ENCODE data around the gene ADGRV1.

Gene ADGRV1

GRCh38 chr5:91162534-91163381 lies 604.2 kb downstream of the ADGRV1 start:
- peak; percentile 45 to 50 for DNase-seq (ENCODE audit: low read depth in 2 of 2)

GRCh38 chr5:91164424-91164823 lies 605.8 kb downstream of the ADGRV1 start:
- no peak for DNase-seq (ENCODE audit: low read depth in 2 of 2)

- peak in 1 of 2 experiments; percentile 32 for DNase-seq (ENCODE audit: low read depth in 2 of 2)
Observed at GRCh38 chr5:91166059-91166807, 607.6 kb downstream of the ADGRV1 start.

GRCh38 chr5:91168859-91169258 lies 610.3 kb downstream of the ADGRV1 start:
- DNase-seq (ENCODE audit: low read depth in 2 of 2), result no peak

GRCh38 chr5:91170266-91170665 lies 611.7 kb downstream of the ADGRV1 start:
- DNase-seq (ENCODE audit: low read depth in 2 of 2), result no peak

GRCh38 chr5:91171322-91171721 lies 612.7 kb downstream of the ADGRV1 start:
- no peak for DNase-seq (ENCODE audit: low read depth in 2 of 2)

GRCh38 chr5:91174396-91174795 lies 615.8 kb downstream of the ADGRV1 start:
- no peak for DNase-seq (ENCODE audit: low read depth in 2 of 2)

GRCh38 chr5:91175708-91176107 lies 617.1 kb downstream of the ADGRV1 start:
- no peak for DNase-seq (ENCODE audit: low read depth in 2 of 2)

- DNase-seq (ENCODE audit: low read depth in 2 of 2), result no peak
Observed at GRCh38 chr5:91176288-91177016, 617.9 kb downstream of the ADGRV1 start.

- no peak for DNase-seq (ENCODE audit: low read depth in 2 of 2)
Observed at GRCh38 chr5:91177085-91177484, 618.5 kb downstream of the ADGRV1 start.

- DNase-seq (ENCODE audit: low read depth in 2 of 2), result no peak
Observed at GRCh38 chr5:91177639-91178038, 619.0 kb downstream of the ADGRV1 start.

- DNase-seq (ENCODE audit: low read depth in 2 of 2), result no peak
Observed at GRCh38 chr5:91178461-91178860, 619.9 kb downstream of the ADGRV1 start.

- no peak for DNase-seq (ENCODE audit: low read depth in 2 of 2)
Observed at GRCh38 chr5:91179018-91179417, 620.4 kb downstream of the ADGRV1 start.

GRCh38 chr5:91180506-91180905 lies 621.9 kb downstream of the ADGRV1 start:
- no peak for DNase-seq (ENCODE audit: low read depth in 2 of 2)

GRCh38 chr5:91182763-91183162 lies 624.2 kb downstream of the ADGRV1 start:
- DNase-seq (ENCODE audit: low read depth in 2 of 2), result no peak

GRCh38 chr5:91183743-91184142 lies 625.1 kb downstream of the ADGRV1 start:
- DNase-seq (ENCODE audit: low read depth in 2 of 2), result no peak

- DNase-seq (ENCODE audit: low read depth in 2 of 2), result no peak
Observed at GRCh38 chr5:91186101-91186500, 627.5 kb downstream of the ADGRV1 start.

- no peak for DNase-seq (ENCODE audit: low read depth in 2 of 2)
Observed at GRCh38 chr5:91187032-91187431, 628.4 kb downstream of the ADGRV1 start.

GRCh38 chr5:91188755-91189154 lies 630.2 kb downstream of the ADGRV1 start:
- DNase-seq (ENCODE audit: low read depth in 2 of 2), result no peak

- no peak for DNase-seq (ENCODE audit: low read depth in 2 of 2)
Observed at GRCh38 chr5:91189480-91190313, 631.1 kb downstream of the ADGRV1 start.

GRCh38 chr5:91190314-91190690 lies 631.7 kb downstream of the ADGRV1 start:
- DNase-seq (ENCODE audit: low read depth in 2 of 2), result no peak
